GM18861 (cell line): ENCODE results near the gene TIAM2.
A peak's percentile ranks its signal among the peaks of the same experiment; 100 is the strongest.
"Not testable (repeated sequence)": the region's sequence is repeated elsewhere in the genome, so short reads cannot be mapped to it uniquely, and the experiment has no call there.

ENCODE experiments used
- ATAC-seq: cut with Tn5 transposase; IDR thresholded peaks from one replicate; pipeline ENCODE4 v1.9.1; 2021; ENCODE audit not compliant: unreplicated experiment

The TIAM2 gene

DNA sequence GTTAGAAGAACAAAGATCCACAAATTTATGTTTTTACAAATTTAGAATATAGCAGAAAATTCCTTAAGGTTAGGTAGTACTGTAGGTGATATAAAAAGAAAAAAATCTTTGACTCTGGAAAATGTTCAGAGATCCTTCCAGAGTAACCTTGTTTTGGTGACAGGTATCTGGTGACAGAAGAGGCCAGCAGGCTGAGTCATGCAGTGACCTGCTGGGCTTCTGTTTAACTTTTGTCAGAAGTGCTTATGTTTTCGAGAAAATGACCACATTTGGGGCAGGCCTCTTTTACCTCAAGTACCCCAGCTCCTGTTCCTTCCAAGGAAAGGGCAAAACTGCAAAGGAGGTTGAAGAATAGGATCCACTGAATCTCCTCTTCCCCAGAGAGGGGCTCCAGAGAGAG is 258.2 kb downstream of the TIAM2 start:
- no peak for ATAC-seq

- no peak for ATAC-seq
Measured at GRCh38 chr6:155254139-155254538, 259.0 kb downstream of the TIAM2 start.

DNA sequence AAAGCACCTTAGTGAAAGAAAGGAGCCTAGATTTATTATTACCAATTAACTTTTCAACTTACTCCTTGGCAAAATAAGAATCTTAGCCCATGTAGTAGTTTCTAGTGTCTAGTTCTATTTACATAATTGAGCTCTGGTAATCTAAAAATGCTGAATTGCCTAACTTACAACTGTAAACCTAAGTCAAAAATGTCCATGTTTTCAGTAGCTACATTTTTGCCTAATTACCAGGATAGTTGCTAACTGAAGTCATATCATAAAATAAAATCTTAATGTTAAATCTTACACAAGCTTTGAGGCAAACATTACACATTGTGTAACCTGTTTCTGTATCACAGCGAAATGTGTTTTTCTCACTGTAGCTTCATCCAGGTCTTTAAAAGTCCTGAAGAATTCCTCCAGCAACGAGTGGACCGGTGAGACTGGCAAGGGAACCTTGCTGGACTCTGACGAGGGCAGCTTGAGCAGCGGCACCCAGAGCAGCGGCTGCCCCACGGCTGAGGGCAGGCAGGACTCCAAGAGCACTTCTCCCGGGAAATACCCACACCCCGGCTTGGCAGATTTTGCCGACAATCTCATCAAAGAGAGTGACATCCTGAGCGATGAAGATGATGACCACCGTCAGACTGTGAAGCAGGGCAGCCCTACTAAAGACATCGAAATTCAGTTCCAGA is 261.1 kb downstream of the TIAM2 start:
- ATAC-seq = no peak

- ATAC-seq = no peak
Measured at GRCh38 chr6:155257796-155258195, 262.7 kb downstream of the TIAM2 start.

GRCh38 chr6:155259204-155259603 is 264.1 kb downstream of the TIAM2 start:
- no peak for ATAC-seq

- ATAC-seq = no peak
Measured at GRCh38 chr6:155259897-155260296, 264.8 kb downstream of the TIAM2 start.

- peak; percentile 52 for ATAC-seq
Measured at GRCh38 chr6:155260686-155261085, 265.6 kb downstream of the TIAM2 start.

GRCh38 chr6:155261111-155261900 is 266.2 kb downstream of the TIAM2 start:
- no peak for ATAC-seq

- ATAC-seq = no peak
Measured at GRCh38 chr6:155262655-155263054, 267.5 kb downstream of the TIAM2 start.

DNA sequence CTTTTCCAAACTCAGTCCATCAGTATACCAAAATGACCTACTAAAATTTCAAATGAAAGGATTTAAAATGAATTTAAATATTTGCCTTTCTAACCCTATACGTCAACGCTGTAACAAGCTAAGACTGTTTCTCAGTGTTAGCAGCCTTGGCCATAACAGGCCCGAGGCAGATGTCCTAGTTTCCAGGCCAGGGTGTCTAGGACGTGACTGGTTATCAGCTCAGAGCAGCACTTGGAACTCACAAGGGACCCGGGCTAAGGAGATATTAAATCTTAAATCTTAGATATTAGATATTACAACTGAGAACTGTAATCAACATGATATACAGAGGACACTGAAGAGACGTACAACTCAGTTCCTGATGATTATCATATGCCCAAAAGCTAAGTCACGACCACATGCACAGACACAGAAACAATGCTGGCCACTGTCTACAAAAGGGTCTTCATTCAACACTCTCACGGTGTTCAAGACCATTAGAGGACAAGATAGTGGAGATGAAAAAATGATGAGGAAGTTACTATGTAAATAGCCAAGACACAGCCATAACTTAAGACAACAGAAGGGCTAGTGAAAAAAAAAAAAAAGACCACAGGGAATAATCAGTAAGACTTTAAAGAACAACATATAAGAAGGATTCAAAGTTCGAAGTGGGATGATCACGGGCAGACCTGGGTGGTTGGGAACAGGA is 268.4 kb downstream of the TIAM2 start, which contains the start of gene CLDN20:
TSS of gene CLDN20 (plus strand) at position 641 of the 691 bp plus-strand sequence. CDS start 11,707 bp downstream, outside the sequence.
- ATAC-seq = no peak

DNA sequence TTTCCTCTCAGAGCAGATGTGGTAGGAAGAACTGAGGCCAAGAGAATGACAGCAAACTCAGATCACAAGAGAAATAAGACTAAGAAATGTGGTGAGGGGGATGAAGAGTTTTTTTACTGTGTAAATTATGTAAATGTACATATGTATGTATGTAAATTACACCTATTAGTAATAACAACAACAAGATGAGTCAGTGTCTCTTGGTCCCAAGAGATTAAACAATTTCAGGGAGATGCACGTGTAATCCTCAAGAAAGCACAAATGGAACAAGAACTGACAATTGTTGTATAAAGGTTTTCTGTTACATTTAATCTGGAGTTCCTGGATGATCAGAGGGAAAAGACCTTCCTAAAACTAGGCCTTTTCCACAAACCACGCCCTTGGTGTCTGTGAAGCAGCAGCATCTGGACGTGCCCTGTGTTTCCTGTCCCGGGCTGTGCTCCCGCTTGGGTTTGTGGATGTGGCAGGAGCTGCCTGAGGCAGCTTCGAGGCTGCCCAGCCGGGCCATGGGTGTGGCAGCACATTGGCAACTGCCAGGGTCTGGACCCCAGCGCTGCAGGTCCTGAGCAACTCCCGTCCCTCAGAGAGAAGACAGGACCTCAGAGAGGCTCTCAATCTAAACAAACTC is 269.7 kb downstream of the TIAM2 start:
- no peak for ATAC-seq

- ATAC-seq = no peak
Measured at GRCh38 chr6:155265843-155266535, 270.9 kb downstream of the TIAM2 start.

DNA sequence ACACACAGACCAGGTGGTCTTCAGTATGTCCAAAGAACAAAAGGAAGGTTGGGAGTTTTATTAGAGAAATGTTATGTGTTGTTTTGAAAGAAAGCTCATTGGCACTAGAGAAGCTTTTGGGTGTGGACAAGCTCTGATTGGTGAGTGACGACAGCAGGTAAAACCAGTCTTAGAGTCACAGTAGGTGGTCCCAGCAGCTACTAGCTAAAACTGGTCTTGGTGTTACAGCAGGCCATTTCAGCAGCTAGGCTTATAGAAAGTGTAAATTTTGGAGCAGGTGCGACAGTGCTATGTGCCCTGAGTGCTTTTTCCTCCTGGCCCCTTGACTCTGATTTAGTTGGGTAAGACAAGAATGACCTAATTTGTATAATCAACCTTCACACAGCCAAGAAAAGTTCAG is 272.3 kb downstream of the TIAM2 start:
- no peak for ATAC-seq

GRCh38 chr6:155268088-155268867 is 273.2 kb downstream of the TIAM2 start:
- not testable (repeated sequence) for ATAC-seq

DNA sequence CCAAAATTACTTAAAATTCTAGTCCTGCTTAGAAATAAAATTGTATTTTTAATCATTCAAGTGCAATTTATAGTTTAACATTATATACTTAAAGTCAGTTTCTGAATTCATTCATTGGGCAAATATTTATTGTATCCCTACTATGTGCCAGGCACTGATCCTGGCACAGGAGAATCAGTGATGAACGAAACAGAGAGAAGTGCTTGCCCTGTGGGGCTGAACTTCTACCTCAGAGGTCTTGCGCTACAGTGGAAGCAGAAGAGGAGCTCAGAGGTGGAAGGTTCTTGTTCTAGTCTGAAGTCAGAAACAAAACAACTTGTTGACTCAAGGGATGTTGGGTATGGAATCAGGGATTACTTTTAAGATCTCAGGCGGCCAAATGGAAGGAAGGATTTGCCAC is 274.6 kb downstream of the TIAM2 start:
- no peak for ATAC-seq

- ATAC-seq = no peak
Measured at GRCh38 chr6:155270561-155271091, 275.5 kb downstream of the TIAM2 start.

GRCh38 chr6:155271145-155271544 is 276.0 kb downstream of the TIAM2 start:
- no peak for ATAC-seq

- no peak for ATAC-seq
Measured at GRCh38 chr6:155272353-155273232, 277.5 kb downstream of the TIAM2 start.

DNA sequence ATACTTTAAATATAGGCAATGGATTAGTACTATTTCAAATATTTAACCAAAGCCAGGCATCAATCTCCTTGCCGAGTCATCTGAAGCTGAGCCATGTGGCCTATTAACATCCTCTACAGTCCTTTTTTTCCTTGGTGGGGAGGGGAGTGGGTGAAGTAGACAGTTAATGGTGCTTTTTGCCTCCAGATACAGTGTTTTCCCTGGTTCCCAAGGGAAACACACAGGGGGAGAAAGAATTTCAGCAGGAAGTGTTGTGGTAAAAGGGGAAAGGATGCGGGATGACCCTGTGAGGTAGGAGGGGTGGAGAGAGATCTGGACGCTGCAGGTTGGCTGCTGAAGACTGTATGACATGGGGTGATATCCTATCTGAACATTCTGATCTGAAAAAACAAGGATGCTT is 278.3 kb downstream of the TIAM2 start:
- ATAC-seq = peak; percentile 71
